Mesendoderm (in vitro differentiated cells): ENCODE results near the gene KCNK16.
"Not testable (repeated sequence)": the region's sequence is repeated elsewhere in the genome, so short reads cannot be mapped to it uniquely, and the experiment has no call there.

Source experiments
- DNase-seq: peaks from one replicate; pipeline ENCODE4 v3.0.0; 2013
- H2AK5ac ChIP-seq: 2 replicates; pipeline ENCODE4 v1.6.1; 2013; ENCODE audit warnings: low read length, inconsistent platforms
- H2BK120ac ChIP-seq: 2 replicates; pipeline ENCODE4 v1.6.1; 2013; ENCODE audit warnings: low read depth, mild to moderate bottlenecking, low read length, moderate library complexity, mixed read lengths
- H2BK15ac ChIP-seq: replicated peaks from 2 replicates; pipeline ENCODE4 v1.6.1; 2013; ENCODE audit warnings: low read depth, mild to moderate bottlenecking, moderate library complexity
- H2BK5ac ChIP-seq: 2 replicates; pipeline ENCODE4 v1.6.1; 2013; ENCODE audit warnings: low read length, inconsistent platforms
- H3K18ac ChIP-seq: 2 replicates; pipeline ENCODE4 v1.6.1; 2013; ENCODE audit warnings: mild to moderate bottlenecking, low read length, mixed read lengths
- H3K23ac ChIP-seq: one replicate; pipeline ENCODE4 v1.6.1; 2013; ENCODE audit warnings: low read length
- H3K27ac ChIP-seq: 2 replicates; pipeline ENCODE4 v1.5.1; 2013; ENCODE audit warnings: low read depth, mild to moderate bottlenecking, inconsistent platforms, low read length, moderate library complexity
- H3K27me3 ChIP-seq: 2 replicates; pipeline ENCODE4 v1.6.1; 2013; ENCODE audit warnings: low read length, control low read depth, mild to moderate bottlenecking, inconsistent platforms; ENCODE audit not compliant: insufficient read depth, poor library complexity
- H3K36me3 ChIP-seq: 2 replicates; pipeline ENCODE4 v1.6.1; 2013; ENCODE audit warnings: low read length, inconsistent platforms; ENCODE audit not compliant: control insufficient read depth, insufficient read depth
- H3K4ac ChIP-seq: one replicate; pipeline ENCODE4 v1.6.1; 2013; ENCODE audit warnings: low read depth, mild to moderate bottlenecking, low read length, moderate library complexity
- H3K4me1 ChIP-seq: 2 replicates; pipeline ENCODE4 v1.6.1; 2013; ENCODE audit warnings: low read depth, low read length, inconsistent platforms; ENCODE audit not compliant: control insufficient read depth
- H3K4me2 ChIP-seq: 2 replicates; pipeline ENCODE4 v1.6.1; 2013; ENCODE audit warnings: low read length
- H3K4me3 ChIP-seq: 2 replicates; pipeline ENCODE4 v1.5.1; 2013; ENCODE audit warnings: mild to moderate bottlenecking, low read length
- H3K56ac ChIP-seq: one replicate; pipeline ENCODE4 v1.6.1; 2013; ENCODE audit warnings: low read length
- H3K79me1 ChIP-seq: 2 replicates; pipeline ENCODE4 v1.6.1; 2013; ENCODE audit warnings: low read length, inconsistent platforms
- H3K79me2 ChIP-seq: 2 replicates; pipeline ENCODE4 v1.6.1; 2013; ENCODE audit warnings: mild to moderate bottlenecking, low read length; ENCODE audit not compliant: control insufficient read depth, insufficient read depth
- H3K9ac ChIP-seq: 2 replicates; pipeline ENCODE4 v1.6.1; 2013; ENCODE audit warnings: low read length, inconsistent platforms
- H4K5ac ChIP-seq: one replicate; pipeline ENCODE4 v1.6.1; 2013; ENCODE audit warnings: low read length
- H4K8ac ChIP-seq: one replicate; pipeline ENCODE4 v1.6.1; 2013; ENCODE audit warnings: low read depth, mild to moderate bottlenecking, control low read depth, low read length, moderate library complexity
- WGBS: extraction: QIAGEN DNeasy Blood & Tissue Kit; methylation state at CpG from one replicate; pipeline ENCODE4 v1.1.7; 2013; ENCODE audit warnings: low lambda C conversion rate, missing lambda C conversion rate; ENCODE audit not compliant: insufficient coverage; ENCODE audit errors: extremely low coverage; 5-methylcytosine and 5-hydroxymethylcytosine counted together

KCNK16 gene

DNA sequence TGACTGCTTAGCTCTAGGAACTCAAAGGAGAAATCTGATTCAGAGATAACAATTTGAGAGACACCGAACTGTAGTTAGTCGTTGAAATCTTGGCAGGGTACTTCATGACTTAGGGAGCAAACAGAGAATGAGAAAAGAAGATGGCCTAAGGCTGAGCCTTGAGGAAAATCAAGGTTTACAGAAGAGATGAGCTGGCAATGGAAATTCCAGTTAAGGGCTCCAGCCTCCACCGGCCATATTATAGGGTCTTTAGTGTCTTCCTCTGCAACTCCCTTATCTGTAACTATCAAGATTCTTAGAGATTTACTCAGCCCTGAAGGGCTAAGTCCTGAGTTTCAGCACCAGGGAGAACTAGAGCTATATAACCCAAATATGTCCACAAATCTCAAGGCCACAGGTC lies 34.9 kb downstream of the KCNK16 start:
- no CpG with 5 or more reads among the region's 3 CpGs for WGBS
- H3K4me2 ChIP-seq = no peak overlapping the region
- no peak overlapping the region for H3K4ac ChIP-seq
- no peak overlapping the region for H3K9ac ChIP-seq
- H4K5ac ChIP-seq = no peak overlapping the region
- no peak overlapping the region for H3K23ac ChIP-seq
- H2BK15ac ChIP-seq = no peak overlapping the region
- no peak overlapping the region for H3K56ac ChIP-seq
- H2BK120ac ChIP-seq = no peak overlapping the region
- H3K18ac ChIP-seq = no peak overlapping the region
- H3K27ac ChIP-seq = no peak overlapping the region
- no peak overlapping the region for H3K4me3 ChIP-seq
- H3K79me1 ChIP-seq = no peaks in the 10 kb centered on the region
- DNase-seq = no peak
- no peak overlapping the region for H4K8ac ChIP-seq
- no peaks in the 10 kb centered on the region for H3K27me3 ChIP-seq
- H2BK5ac ChIP-seq = no peak overlapping the region
- H3K36me3 ChIP-seq = no peaks in the 10 kb centered on the region
- H2AK5ac ChIP-seq = no peak overlapping the region
- no peaks in the 10 kb centered on the region for H3K79me2 ChIP-seq
- H3K4me1 ChIP-seq = no peaks in the 10 kb centered on the region

GRCh38 chr6:39286596-39286995 lies 35.9 kb downstream of the KCNK16 start:
- DNase-seq, H2BK15ac ChIP-seq, H4K8ac ChIP-seq, H3K79me1 ChIP-seq, H3K4me3 ChIP-seq, H3K56ac ChIP-seq, H3K4me1 ChIP-seq, H3K27ac ChIP-seq, H3K4me2 ChIP-seq, H3K23ac ChIP-seq, H3K36me3 ChIP-seq, H3K9ac ChIP-seq, H2AK5ac ChIP-seq, H3K4ac ChIP-seq, H4K5ac ChIP-seq, H3K18ac ChIP-seq, H3K27me3 ChIP-seq, H3K79me2 ChIP-seq, H2BK120ac ChIP-seq, H2BK5ac ChIP-seq: not testable (repeated sequence)
- no CpG with 5 or more reads among the region's 10 CpGs for WGBS

DNA sequence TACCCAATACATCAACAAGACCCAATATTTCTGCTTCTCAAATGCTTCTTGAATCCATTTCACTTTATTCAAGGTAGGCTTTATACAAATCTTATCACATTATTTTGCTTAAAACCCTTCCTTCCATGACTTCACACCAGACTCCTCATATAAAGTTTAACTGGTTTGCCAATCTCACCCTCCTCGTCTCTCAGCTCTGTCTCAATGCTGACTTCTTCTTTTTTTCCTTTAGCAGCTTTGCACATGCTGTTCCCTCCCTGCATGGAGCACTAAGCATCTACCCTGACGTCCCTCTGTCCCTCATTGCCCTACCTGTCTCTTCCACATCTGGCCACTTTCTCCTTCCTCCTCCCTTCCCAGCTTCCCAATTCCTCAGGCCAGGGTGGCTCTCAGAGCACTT lies 39.7 kb downstream of the KCNK16 start:
- Histone ChIP-seq H3K79me1 (no peaks in the 10 kb centered on the region), H2BK120ac (no peak overlapping the region), H3K27me3 (no peaks in the 10 kb centered on the region), H2BK15ac (no peak overlapping the region), H2AK5ac (no peak overlapping the region), H3K4ac (no peak overlapping the region), H3K23ac (no peak overlapping the region), H3K36me3 (no peaks in the 10 kb centered on the region), H4K8ac (no peak overlapping the region), H3K56ac (no peak overlapping the region), H3K79me2 (no peaks in the 10 kb centered on the region), H4K5ac (no peak overlapping the region), H3K18ac (no peak overlapping the region), H2BK5ac (no peak overlapping the region), H3K4me2 (no peak overlapping the region), H3K9ac (no peak overlapping the region), H3K4me3 (no peak overlapping the region), H3K4me1 (no peaks in the 10 kb centered on the region), H3K27ac (no peak overlapping the region)
- DNase-seq = no peak
- no CpG with 5 or more reads among the region's 2 CpGs for WGBS

DNA sequence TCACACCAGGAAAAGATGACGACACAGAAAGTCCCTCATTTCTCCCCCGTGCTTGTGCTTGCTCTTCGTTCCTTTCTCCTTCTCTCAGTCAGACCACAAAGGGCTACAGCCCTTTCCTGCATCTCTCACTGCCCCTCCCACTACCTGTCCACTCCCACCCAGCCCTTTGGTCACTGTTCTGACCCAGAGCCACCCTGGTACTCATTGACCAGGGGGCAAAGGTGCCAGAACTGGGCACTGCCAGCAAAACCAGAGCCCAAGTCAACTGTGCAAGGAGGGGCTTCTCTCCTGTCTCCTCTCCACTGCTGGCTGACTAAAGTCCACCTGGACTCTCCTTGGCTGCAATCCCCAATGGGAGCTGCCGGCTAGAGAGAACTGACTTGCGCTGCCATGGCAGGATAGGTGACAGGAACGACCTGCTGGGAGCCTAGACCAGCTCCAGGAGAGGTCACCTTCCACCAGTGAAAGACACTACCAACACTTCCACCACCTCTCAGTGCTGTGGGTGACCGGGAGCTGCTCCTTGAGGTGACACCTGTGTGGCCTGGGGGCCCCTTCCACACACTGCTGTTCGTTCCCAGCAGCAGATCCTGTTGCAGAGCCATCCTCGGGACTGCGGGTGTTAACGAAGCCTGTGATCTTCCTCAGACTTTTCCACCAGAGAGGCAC lies 41.1 kb downstream of the KCNK16 start:
- H3K23ac ChIP-seq = no peak overlapping the region
- no peak for DNase-seq
- H3K56ac ChIP-seq = no peak overlapping the region
- H3K27ac ChIP-seq = no peak overlapping the region
- no peak overlapping the region for H2BK120ac ChIP-seq
- H4K8ac ChIP-seq = no peak overlapping the region
- H2BK15ac ChIP-seq = no peak overlapping the region
- no peak overlapping the region for H4K5ac ChIP-seq
- H3K27me3 ChIP-seq = no peaks in the 10 kb centered on the region
- H3K18ac ChIP-seq = no peak overlapping the region
- H2AK5ac ChIP-seq = no peak overlapping the region
- H3K4ac ChIP-seq = no peak overlapping the region
- no peak overlapping the region for H2BK5ac ChIP-seq
- no peak overlapping the region for H3K4me2 ChIP-seq
- H3K9ac ChIP-seq = no peak overlapping the region
- H3K79me1 ChIP-seq = no peaks in the 10 kb centered on the region
- WGBS = no CpG with 5 or more reads among the region's 11 CpGs
- H3K4me1 ChIP-seq = no peaks in the 10 kb centered on the region
- no peaks in the 10 kb centered on the region for H3K36me3 ChIP-seq
- H3K4me3 ChIP-seq = no peak overlapping the region
- no peaks in the 10 kb centered on the region for H3K79me2 ChIP-seq

- no peak overlapping the region for H2BK15ac ChIP-seq
- no peaks in the 10 kb centered on the region for H3K27me3 ChIP-seq
- no peak overlapping the region for H2AK5ac ChIP-seq
- no peak overlapping the region for H3K9ac ChIP-seq
- H2BK5ac ChIP-seq = no peak overlapping the region
- WGBS = no CpG with 5 or more reads among the region's 8 CpGs
- no peak overlapping the region for H3K4me2 ChIP-seq
- no peak overlapping the region for H3K27ac ChIP-seq
- H3K4ac ChIP-seq = no peak overlapping the region
- H3K4me3 ChIP-seq = no peak overlapping the region
- no peaks in the 10 kb centered on the region for H3K4me1 ChIP-seq
- H4K8ac ChIP-seq = no peak overlapping the region
- no peaks in the 10 kb centered on the region for H3K36me3 ChIP-seq
- H4K5ac ChIP-seq = no peak overlapping the region
- DNase-seq = no peak
- no peak overlapping the region for H3K23ac ChIP-seq
- no peak overlapping the region for H2BK120ac ChIP-seq
- no peak overlapping the region for H3K18ac ChIP-seq
- no peaks in the 10 kb centered on the region for H3K79me2 ChIP-seq
- H3K79me1 ChIP-seq = no peaks in the 10 kb centered on the region
- no peak overlapping the region for H3K56ac ChIP-seq
Measured at GRCh38 chr6:39280247-39280731, 42.2 kb downstream of the KCNK16 start.

- no peak overlapping the region for H3K27ac ChIP-seq
- no peak overlapping the region for H2BK5ac ChIP-seq
- H3K79me1 ChIP-seq = no peaks in the 10 kb centered on the region
- H3K27me3 ChIP-seq = no peaks in the 10 kb centered on the region
- H2AK5ac ChIP-seq = no peak overlapping the region
- no peaks in the 10 kb centered on the region for H3K36me3 ChIP-seq
- H3K79me2 ChIP-seq = no peaks in the 10 kb centered on the region
- no CpG with 5 or more reads among the region's 6 CpGs for WGBS
- H3K18ac ChIP-seq = no peak overlapping the region
- no peak for DNase-seq
- H2BK15ac ChIP-seq = no peak overlapping the region
- no peak overlapping the region for H3K4me2 ChIP-seq
- H3K4ac ChIP-seq = no peak overlapping the region
- H3K4me1 ChIP-seq = no peaks in the 10 kb centered on the region
- no peak overlapping the region for H3K4me3 ChIP-seq
- H4K8ac ChIP-seq = no peak overlapping the region
- H2BK120ac ChIP-seq = no peak overlapping the region
- no peak overlapping the region for H3K56ac ChIP-seq
- no peak overlapping the region for H4K5ac ChIP-seq
- no peak overlapping the region for H3K9ac ChIP-seq
- H3K23ac ChIP-seq = no peak overlapping the region
Measured at GRCh38 chr6:39279539-39279938, 43.0 kb downstream of the KCNK16 start.
